Testis (tissue), 3 donors: ENCODE results near the gene P2RY14. TPM values are rescaled to one million over a fixed set of nuclear protein-coding genes. Genes with fewer than 3 reads are reported as not detected.

ENCODE experiments used
- DNase-seq: peaks from one replicate; pipeline ENCODE4 v3.0.0-alpha.2; 2019
- H3K27ac ChIP-seq, 2 donors: fragments of 200-600 bp; sonication (generic); one replicate each; pipeline ENCODE4 v1.5.1; 2019
- H3K27me3 ChIP-seq: fragments of 200-600 bp; sonication (generic); one replicate; pipeline ENCODE4 v1.5.1; 2019
- H3K36me3 ChIP-seq: fragments of 200-600 bp; sonication (generic); one replicate; pipeline ENCODE4 v1.5.1; 2017; ENCODE audit warnings: low read depth; ENCODE audit errors: missing control alignments
- H3K4me1 ChIP-seq: fragments of 200-600 bp; sonication (generic); one replicate; pipeline ENCODE4 v1.5.1; 2019
- H3K4me3 ChIP-seq, 2 donors: fragments of 200-600 bp; sonication (generic); one replicate each; pipeline ENCODE4 v1.5.1; 2017 to 2019
- H3K9me3 ChIP-seq: fragments of 200-600 bp; sonication (generic); one replicate; pipeline ENCODE4 v1.5.1; 2017
- POLR2A ChIP-seq: fragments of 450-650 bp; IDR thresholded peaks from one replicate; pipeline ENCODE4 v1.6.1; 2017; ENCODE audit warnings: antibody characterized with exemption, mild to moderate bottlenecking, moderate library complexity
- WGBS, 2 donors: methylation state at CpG; one replicate each; pipeline ENCODE4 v1.1.5; 2018; 5-methylcytosine and 5-hydroxymethylcytosine counted together
- intact Hi-C: fragments of 100-400 bp; cut with DNase I; formaldehyde crosslinking; loops from one replicate; pipeline ENCODE4 v1.15.1; 2023; ENCODE audit warnings: low total_unique reads
- polyA plus RNA-seq: library from polyadenylated mRNA; stranded (reverse); fragments of 350-450 nt; fragmentation: Illumina TruSeq; extraction: RNeasy Lipid Tissue Mini Kit (QIAGEN cat#74804); gene quantifications from one replicate; pipeline ENCODE4 v1.2.3, GENCODE V29; 2014; ENCODE audit warnings: low read depth, low replicate concordance; ENCODE audit not compliant: insufficient read depth
- total RNA-seq, 2 donors: library from RNA; depleted of rRNA; stranded (reverse); fragments of >200 nt; gene quantifications; one replicate each; pipeline ENCODE4 v1.2.3, GENCODE V29; 2016
- TF ChIP-seq, protein P1 (sequence below), 3 experiments: fragments of 450-650 bp in 2 of 3; fragments of 200-600 bp in 1 of 3; sonication (generic) in 1 of 3; IDR thresholded peaks; one replicate each; pipeline ENCODE4 v1.5.1; 2016 to 2019; ENCODE audit warnings: antibody characterized with exemption in 3 of 3, mild to moderate bottlenecking in 2 of 3, moderate library complexity in 1 of 3

The P2RY14 gene
- total and polyA plus RNA-seq, 3 donors from 2014 or later = 0.47 to 0.79 (median 0.50) TPM

DNA sequence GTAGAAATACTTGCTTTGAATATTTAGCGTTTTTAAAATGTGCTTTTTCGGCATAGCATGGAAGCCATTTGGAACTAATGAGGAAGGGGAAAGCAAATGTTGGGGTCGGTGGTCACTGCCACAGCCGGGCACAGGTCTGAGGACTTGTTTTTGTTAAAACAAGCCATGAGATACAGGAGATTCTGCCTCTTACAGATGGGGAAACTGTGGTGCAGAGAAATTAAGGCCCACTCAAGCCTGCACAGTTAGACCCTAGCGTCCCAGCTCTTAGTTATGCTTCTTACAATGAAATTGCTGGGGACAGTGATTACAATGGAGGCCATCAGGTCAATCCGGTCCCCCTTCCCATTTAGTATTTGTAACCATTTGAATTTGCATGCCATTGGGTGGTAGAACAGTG, 72.9 kb downstream of the P2RY14 start:
- intact Hi-C loops = no loop called here

DNA sequence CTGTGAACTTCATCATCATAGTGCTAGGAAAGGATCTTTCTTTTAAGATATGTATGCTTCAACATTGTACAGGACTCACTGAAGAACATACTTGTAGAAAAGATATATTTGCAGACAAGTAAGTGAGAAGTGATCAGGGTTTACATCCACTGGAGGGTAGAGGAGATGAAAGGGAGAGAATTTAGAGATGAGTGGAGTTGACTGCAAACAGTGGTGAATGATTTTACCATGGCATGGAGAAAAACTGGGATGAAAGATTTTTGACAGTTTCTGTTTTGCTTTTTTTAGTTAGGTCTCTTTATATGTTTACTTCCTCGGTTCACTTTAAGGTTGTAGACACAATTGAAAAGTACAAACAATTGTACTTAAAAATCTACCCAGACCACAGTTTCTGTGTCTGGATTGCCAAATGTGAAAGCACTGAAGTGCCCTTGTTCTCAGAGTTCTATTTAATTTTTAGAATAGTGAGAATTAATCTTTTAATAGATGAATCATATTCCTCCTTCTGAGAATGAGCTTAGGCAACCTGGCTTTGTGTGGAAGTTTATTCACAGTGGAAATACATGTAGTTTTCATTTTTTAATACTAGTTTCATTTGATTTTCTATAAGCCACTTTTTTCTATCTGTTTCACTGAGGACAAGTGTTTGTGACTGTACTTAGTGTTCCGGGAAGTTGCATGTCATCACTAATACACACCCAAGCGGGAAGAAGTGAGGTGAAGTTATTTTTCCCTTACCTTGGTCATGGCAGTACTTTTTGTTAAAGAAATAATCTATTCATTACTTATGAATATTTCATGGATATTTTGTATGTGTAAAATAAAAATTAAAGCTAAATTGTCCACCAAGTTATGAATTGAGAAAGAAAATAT, 73.6 kb downstream of the P2RY14 start:
- no peak for DNase-seq
- WGBS, 2 donors = 82 to 89% methylated on average over 3 of the region's 3 CpGs
- no peaks in the 10 kb centered on the region for H3K27me3 ChIP-seq
- intact Hi-C loops = no loop called here
- H3K4me3 ChIP-seq = no peak overlapping the region
- no peak overlapping the region for H3K27ac ChIP-seq
- TF ChIP-seq POLR2A = no peak
- TF ChIP-seq, protein P1, sequence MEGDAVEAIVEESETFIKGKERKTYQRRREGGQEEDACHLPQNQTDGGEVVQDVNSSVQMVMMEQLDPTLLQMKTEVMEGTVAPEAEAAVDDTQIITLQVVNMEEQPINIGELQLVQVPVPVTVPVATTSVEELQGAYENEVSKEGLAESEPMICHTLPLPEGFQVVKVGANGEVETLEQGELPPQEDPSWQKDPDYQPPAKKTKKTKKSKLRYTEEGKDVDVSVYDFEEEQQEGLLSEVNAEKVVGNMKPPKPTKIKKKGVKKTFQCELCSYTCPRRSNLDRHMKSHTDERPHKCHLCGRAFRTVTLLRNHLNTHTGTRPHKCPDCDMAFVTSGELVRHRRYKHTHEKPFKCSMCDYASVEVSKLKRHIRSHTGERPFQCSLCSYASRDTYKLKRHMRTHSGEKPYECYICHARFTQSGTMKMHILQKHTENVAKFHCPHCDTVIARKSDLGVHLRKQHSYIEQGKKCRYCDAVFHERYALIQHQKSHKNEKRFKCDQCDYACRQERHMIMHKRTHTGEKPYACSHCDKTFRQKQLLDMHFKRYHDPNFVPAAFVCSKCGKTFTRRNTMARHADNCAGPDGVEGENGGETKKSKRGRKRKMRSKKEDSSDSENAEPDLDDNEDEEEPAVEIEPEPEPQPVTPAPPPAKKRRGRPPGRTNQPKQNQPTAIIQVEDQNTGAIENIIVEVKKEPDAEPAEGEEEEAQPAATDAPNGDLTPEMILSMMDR (IDR thresholded peaks at IDR 0.05) = no peak
- no peaks in the 10 kb centered on the region for H3K9me3 ChIP-seq
- H3K36me3 ChIP-seq = no peaks in the 10 kb centered on the region
- no peaks in the 10 kb centered on the region for H3K4me1 ChIP-seq

More for the DNA sequence above, 72.9 kb downstream of the P2RY14 start:
- no peak overlapping the region for H3K27ac ChIP-seq
- DNase-seq = no peak
- H3K36me3 ChIP-seq = no peaks in the 10 kb centered on the region
- H3K4me1 ChIP-seq = no peaks in the 10 kb centered on the region
- H3K9me3 ChIP-seq = no peaks in the 10 kb centered on the region
- TF ChIP-seq, protein P1 (IDR thresholded peaks at IDR 0.05) = no peak
- no peak for TF ChIP-seq POLR2A
- WGBS, 2 donors = 92 to 93% methylated on average over 6 of the region's 6 CpGs
- H3K27me3 ChIP-seq = no peaks in the 10 kb centered on the region
- H3K4me3 ChIP-seq = no peak overlapping the region

DNA sequence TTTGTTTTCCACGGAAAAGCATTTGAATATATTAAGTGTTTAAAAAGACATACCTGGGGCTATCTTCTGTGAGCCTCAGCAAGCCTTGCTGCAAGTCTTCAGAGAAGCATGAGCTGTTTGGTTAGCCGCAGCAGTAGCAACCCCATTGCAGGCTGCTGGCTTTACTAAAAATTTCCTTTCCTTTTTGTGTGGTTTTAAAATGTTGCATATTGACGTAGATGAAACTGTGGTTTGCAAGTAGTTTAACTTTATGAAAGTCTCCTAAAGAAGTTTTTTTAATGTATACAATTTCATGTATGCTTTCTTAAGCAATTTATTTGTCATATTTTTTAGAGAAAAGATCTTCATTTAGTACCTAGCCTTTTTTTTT, 75.3 kb downstream of the P2RY14 start, which contains the start of gene GPR171:
TSS of gene GPR171 (minus strand) at position 166 of the 370 bp plus-strand sequence. CDS start 3,830 bp downstream, outside the sequence.
- Histone ChIP-seq H3K4me1 (no peaks in the 10 kb centered on the region), H3K36me3 (no peaks in the 10 kb centered on the region), H3K4me3 (no peak within 1 kb of the TSS), H3K27me3 (no peaks in the 10 kb centered on the region), H3K9me3 (no peaks in the 10 kb centered on the region), H3K27ac (no peak within 1 kb of the TSS)
- intact Hi-C loops = no loop called here
- no peak for DNase-seq
- WGBS, 2 donors = 88 to 93% methylated on average over 3 of the region's 3 CpGs
- TF ChIP-seq, protein P1 (IDR thresholded peaks at IDR 0.05) = no peak
- TF ChIP-seq POLR2A = no peak

- no peak overlapping the region for H3K4me3 ChIP-seq
- no peaks in the 10 kb centered on the region for H3K27me3 ChIP-seq
- no peaks in the 10 kb centered on the region for H3K4me1 ChIP-seq
- DNase-seq = no peak
- no peaks in the 10 kb centered on the region for H3K9me3 ChIP-seq
- no peak overlapping the region for H3K27ac ChIP-seq
- H3K36me3 ChIP-seq = no peaks in the 10 kb centered on the region
- TF ChIP-seq, protein P1 (IDR thresholded peaks at IDR 0.05) = no peak
- no peak for TF ChIP-seq POLR2A
- 94 to 95% methylated on average over 7 of the region's 7 CpGs for WGBS, 2 donors
- intact Hi-C loops = no loop called here
Observed at GRCh38 chr3:151201051-151201730, 77.2 kb downstream of the P2RY14 start.
